ENCODE data around the gene CTIF.

DNA sequence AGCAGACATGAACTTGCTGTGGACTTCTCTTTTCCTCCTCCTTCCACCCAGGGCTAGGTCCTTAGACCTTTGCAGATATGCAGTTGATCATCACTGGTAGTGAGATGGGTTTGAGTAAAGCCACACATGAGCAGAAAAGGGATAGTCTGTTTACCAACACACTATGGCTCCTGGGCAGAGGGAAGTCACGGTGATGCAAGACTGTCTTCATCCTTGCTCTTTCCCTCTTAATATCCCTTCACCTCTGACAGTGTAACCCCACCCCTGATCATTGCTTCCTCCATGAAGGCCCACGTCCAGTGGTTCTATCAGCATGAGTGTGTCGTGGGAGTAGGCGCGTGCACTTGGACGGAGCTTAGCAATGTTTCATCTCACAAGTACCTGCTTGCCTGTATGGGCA is 223.2 kb downstream of the CTIF start:
- TF ChIP-seq, protein P1, sequence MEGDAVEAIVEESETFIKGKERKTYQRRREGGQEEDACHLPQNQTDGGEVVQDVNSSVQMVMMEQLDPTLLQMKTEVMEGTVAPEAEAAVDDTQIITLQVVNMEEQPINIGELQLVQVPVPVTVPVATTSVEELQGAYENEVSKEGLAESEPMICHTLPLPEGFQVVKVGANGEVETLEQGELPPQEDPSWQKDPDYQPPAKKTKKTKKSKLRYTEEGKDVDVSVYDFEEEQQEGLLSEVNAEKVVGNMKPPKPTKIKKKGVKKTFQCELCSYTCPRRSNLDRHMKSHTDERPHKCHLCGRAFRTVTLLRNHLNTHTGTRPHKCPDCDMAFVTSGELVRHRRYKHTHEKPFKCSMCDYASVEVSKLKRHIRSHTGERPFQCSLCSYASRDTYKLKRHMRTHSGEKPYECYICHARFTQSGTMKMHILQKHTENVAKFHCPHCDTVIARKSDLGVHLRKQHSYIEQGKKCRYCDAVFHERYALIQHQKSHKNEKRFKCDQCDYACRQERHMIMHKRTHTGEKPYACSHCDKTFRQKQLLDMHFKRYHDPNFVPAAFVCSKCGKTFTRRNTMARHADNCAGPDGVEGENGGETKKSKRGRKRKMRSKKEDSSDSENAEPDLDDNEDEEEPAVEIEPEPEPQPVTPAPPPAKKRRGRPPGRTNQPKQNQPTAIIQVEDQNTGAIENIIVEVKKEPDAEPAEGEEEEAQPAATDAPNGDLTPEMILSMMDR (IDR thresholded peaks at IDR 0.05), result no peak
- TF ChIP-seq EP300 (IDR thresholded peaks at IDR 0.05), result no peak
